Stimulated activated naive CD8-positive, alpha-beta T cell treated with anti-CD3 and anti-CD28 coated beads, Interleukin-15, Interleukin-2, amounts not matched to agents 100 U/mL and 50 U/mL, for 24 hours (primary cell): ENCODE measurements around the gene TBX4.

Experiments
- ATAC-seq: fragments of 150-1000 bp; cut with Tn5 transposase; one replicate; pipeline ENCODE4 v1.10.0; 2021
- DNase-seq: peaks from one replicate; pipeline ENCODE4 v3.0.0; 2021

Gene TBX4

GRCh38 chr17:61465550-61466237, 13.5 kb downstream of the TBX4 start:
- no peak for DNase-seq
- no peak for ATAC-seq

GRCh38 chr17:61466246-61466645, 14.0 kb downstream of the TBX4 start:
- DNase-seq (no peak), ATAC-seq (no peak)

- no peak for ATAC-seq
- no peak for DNase-seq
Observed at GRCh38 chr17:61467416-61468262, 15.4 kb downstream of the TBX4 start.

- ATAC-seq (no peak), DNase-seq (no peak)
Observed at GRCh38 chr17:61468263-61468907, 16.2 kb downstream of the TBX4 start.

- ATAC-seq (no peak), DNase-seq (no peak)
Observed at GRCh38 chr17:61469474-61469873, 17.3 kb downstream of the TBX4 start.

GRCh38 chr17:61469949-61470348, 17.7 kb downstream of the TBX4 start:
- ATAC-seq, result no peak

GRCh38 chr17:61470530-61471136, 18.4 kb downstream of the TBX4 start:
- no peak for DNase-seq
- ATAC-seq, result no peak

More at GRCh38 chr17:61469949-61470348, 17.7 kb downstream of the TBX4 start:
- no peak for DNase-seq

GRCh38 chr17:61474235-61474927, 22.2 kb downstream of the TBX4 start:
- ATAC-seq, result no peak
- no peak for DNase-seq

GRCh38 chr17:61474934-61475333, 22.7 kb downstream of the TBX4 start:
- DNase-seq (no peak), ATAC-seq (no peak)

- no peak for ATAC-seq
- DNase-seq, result no peak
Observed at GRCh38 chr17:61475726-61476125, 23.5 kb downstream of the TBX4 start.

GRCh38 chr17:61476476-61477203, 24.4 kb downstream of the TBX4 start:
- DNase-seq (no peak), ATAC-seq (no peak)

- DNase-seq (no peak), ATAC-seq (no peak)
Observed at GRCh38 chr17:61477204-61477834, 25.1 kb downstream of the TBX4 start.

- DNase-seq (no peak), ATAC-seq (no peak)
Observed at GRCh38 chr17:61478026-61478789, 26.0 kb downstream of the TBX4 start.

GRCh38 chr17:61478790-61479492, 26.7 kb downstream of the TBX4 start:
- DNase-seq (no peak), ATAC-seq (no peak)

- DNase-seq (no peak), ATAC-seq (no peak)
Observed at GRCh38 chr17:61479493-61480413, 27.5 kb downstream of the TBX4 start.

- ATAC-seq (no peak), DNase-seq (no peak)
Observed at GRCh38 chr17:61480414-61480807, 28.2 kb downstream of the TBX4 start.

GRCh38 chr17:61481421-61481820, 29.2 kb downstream of the TBX4 start:
- ATAC-seq, result no peak
- no peak for DNase-seq

GRCh38 chr17:61482467-61482866, 30.2 kb downstream of the TBX4 start:
- no peak for ATAC-seq
- no peak for DNase-seq
